HG03139 (cell line): ENCODE data around the gene UPB1.
"Not testable (repeated sequence)": the region's sequence is repeated elsewhere in the genome, so short reads cannot be mapped to it uniquely, and the experiment has no call there.

Experiments used
- ATAC-seq: cut with Tn5 transposase; IDR thresholded peaks from one replicate; pipeline ENCODE4 v1.9.1; 2021; ENCODE audit not compliant: unreplicated experiment

The UPB1 gene

GRCh38 chr22:24529898-24530297 lies 34.8 kb downstream of the UPB1 start:
- ATAC-seq: no peak

GRCh38 chr22:24530968-24531367 lies 35.8 kb downstream of the UPB1 start:
- not testable (repeated sequence) for ATAC-seq

- no peak for ATAC-seq
Observed at GRCh38 chr22:24532075-24532474, 36.9 kb downstream of the UPB1 start.

GRCh38 chr22:24535348-24535747 lies 40.2 kb downstream of the UPB1 start:
- ATAC-seq: no peak

GRCh38 chr22:24536089-24536488 lies 41.0 kb downstream of the UPB1 start:
- ATAC-seq: no peak

GRCh38 chr22:24540470-24540869 lies 45.3 kb downstream of the UPB1 start:
- ATAC-seq: no peak

- ATAC-seq: no peak
Observed at GRCh38 chr22:24541681-24542515, 46.8 kb downstream of the UPB1 start.

- no peak for ATAC-seq
Observed at GRCh38 chr22:24542641-24543040, 47.5 kb downstream of the UPB1 start.

GRCh38 chr22:24543185-24543601 lies 48.1 kb downstream of the UPB1 start:
- ATAC-seq: no peak

- no peak for ATAC-seq
Observed at GRCh38 chr22:24543679-24544243, 48.6 kb downstream of the UPB1 start.

GRCh38 chr22:24548812-24549211 lies 53.7 kb downstream of the UPB1 start:
- ATAC-seq: no peak

GRCh38 chr22:24550028-24550901 lies 55.1 kb downstream of the UPB1 start:
- ATAC-seq: no peak

GRCh38 chr22:24550902-24551435 lies 55.8 kb downstream of the UPB1 start:
- ATAC-seq: no peak

- not testable (repeated sequence) for ATAC-seq
Observed at GRCh38 chr22:24552503-24553286, 57.6 kb downstream of the UPB1 start.

- no peak for ATAC-seq
Observed at GRCh38 chr22:24553597-24554312, 58.6 kb downstream of the UPB1 start.

- ATAC-seq: no peak
Observed at GRCh38 chr22:24554313-24555164, 59.4 kb downstream of the UPB1 start, which contains the start of gene GUCD1. Gene GUCD1, minus strand, starts transcription at chr22:24555138. Its CDS starts 147 bp downstream, at chr22:24554991.

- peak; percentile 67 for ATAC-seq
Observed at GRCh38 chr22:24555165-24556039, 60.3 kb downstream of the UPB1 start, which contains the start of gene SNRPD3. Gene SNRPD3, plus strand, starts transcription at chr22:24555999. Its CDS starts 1,676 bp downstream, at chr22:24557675.

GRCh38 chr22:24559471-24559870 lies 64.3 kb downstream of the UPB1 start:
- no peak for ATAC-seq
